C1 segment of cervical spinal cord (tissue), 14 donors: ENCODE measurements around the gene FAM124A.
A peak's percentile ranks its signal among the peaks of the same experiment; 100 is the strongest.

Experiments
- DNase-seq, 14 donors: peaks; one replicate each; lab custom pipeline; 2025; lab: John Stamatoyannopoulos, UW

FAM124A gene

DNA sequence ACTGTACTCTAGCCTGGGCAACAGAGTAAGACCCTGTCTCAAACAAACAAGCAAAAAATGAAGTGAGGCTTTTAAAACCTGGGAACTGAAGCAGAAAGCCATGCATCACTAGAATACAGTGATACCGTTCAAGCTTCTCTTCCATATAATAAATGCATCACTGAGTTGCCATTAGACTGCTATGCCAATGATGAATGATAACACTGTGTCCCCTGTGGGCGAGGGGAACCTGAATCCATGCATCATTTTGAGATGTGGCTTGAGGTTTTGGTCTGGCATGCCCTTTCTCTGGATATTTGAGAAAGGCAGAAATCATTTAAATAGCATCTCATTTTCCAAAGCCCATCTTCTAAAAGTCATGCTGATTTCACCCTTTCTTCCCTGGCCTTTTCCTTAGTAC, 1.5 kb upstream of the FAM124A start:
- DNase-seq, result no peak

- DNase-seq, result no peak
Observed at GRCh38 chr13:51221108-51221507, 1.1 kb upstream of the FAM124A start.

- DNase-seq, result no peak
Observed at GRCh38 chr13:51221674-51222036, 543 bp upstream of the FAM124A start.

DNA sequence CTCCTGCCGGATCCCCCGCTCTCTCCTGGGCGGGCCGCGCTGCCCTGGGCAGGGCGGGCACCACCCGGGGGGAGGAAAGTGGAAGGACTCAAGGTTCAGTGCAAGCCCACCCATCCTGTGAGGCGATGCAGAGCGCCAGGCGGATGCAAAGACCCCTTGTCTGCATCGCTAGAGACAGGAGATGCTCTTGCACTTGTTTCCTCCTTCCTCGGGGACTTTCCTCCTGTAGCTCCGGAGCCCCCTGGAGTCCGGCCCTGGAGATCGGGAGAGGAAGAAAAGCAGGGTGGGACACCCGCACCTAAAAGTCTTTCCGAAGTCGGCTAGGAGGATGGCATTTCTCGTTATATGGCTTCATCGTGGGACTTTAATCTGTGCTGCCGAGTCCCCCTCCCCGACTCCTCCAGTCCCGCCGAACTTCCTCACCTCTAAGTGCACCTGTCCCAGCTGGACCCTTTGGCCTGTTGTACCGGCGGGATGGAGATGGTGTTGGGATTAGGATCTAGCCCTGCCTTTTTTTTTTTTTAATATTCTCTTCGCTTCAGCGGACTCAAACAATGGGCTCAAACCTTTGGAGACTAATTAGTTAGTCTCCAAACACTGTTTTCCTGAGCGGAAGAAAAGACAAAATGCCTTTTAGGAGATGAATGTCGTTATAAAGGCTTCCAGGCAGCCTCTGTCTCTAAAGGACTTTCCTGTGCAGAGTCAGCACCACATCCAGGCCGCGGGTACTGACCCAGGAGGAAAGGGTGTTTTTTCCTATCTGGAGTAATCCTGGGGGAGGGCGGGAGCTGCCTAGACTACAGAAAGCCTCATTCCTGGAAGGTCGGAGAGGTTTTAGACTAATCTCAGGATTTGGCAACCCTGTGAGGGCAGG, 725 bp downstream of the FAM124A start:
- DNase-seq, result peak in 6 of 14 donors; percentile 46 to 65 (median 52)

GRCh38 chr13:51223560-51224270, 1.5 kb downstream of the FAM124A start:
- peak in 6 of 14 donors; percentile 20 to 75 (median 32) for DNase-seq

- no peak for DNase-seq
Observed at GRCh38 chr13:51225029-51225428, 2.8 kb downstream of the FAM124A start.

- DNase-seq, result no peak
Observed at GRCh38 chr13:51227404-51227803, 5.2 kb downstream of the FAM124A start.

DNA sequence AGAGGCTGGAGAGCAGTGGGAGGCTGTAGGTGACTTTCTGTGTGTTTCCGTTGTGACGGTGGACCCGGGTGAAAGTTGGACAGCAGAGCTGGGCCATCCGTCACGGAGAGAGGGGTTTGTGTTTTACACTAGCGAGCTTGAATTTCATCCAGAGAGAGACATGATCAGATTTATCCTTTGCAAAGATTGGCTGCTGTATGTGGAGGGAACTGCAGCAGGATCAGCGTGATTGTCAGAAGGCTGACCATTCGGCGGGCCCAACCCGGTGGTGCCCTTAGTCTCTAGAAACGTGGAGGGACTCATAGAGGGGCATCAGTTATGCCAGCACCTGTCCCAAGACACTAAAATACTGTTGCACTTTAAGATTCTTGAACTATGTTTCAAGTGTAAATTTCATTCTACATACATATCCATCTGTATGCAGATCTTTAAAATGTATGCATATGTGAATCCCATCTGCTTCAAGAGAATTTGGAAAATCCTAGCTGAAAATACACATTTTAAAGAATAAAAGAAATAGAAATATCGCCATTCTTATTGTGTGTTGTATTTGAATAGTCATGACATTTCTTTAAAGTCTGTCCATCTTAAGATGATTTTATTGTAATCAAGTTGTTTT, 7.0 kb downstream of the FAM124A start:
- no peak for DNase-seq

DNA sequence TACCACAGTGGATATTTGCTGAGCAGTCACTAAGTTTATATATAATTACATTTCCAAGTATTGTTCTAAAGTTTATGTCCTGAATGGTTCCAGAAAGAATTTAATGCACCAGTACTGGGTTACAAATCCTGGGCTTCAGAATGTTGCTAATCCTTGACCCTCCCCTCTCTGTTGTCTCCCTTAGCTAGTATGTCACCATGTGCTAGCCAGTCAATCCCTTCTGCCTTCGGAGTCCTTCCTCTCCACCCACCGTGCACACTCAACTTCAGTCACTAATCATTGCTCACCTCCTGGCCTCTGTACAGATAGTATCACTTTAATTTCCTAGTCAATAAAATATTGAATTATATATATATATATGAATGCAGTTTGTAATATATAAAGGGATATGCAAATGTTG, 7.5 kb downstream of the FAM124A start:
- DNase-seq, result no peak

DNA sequence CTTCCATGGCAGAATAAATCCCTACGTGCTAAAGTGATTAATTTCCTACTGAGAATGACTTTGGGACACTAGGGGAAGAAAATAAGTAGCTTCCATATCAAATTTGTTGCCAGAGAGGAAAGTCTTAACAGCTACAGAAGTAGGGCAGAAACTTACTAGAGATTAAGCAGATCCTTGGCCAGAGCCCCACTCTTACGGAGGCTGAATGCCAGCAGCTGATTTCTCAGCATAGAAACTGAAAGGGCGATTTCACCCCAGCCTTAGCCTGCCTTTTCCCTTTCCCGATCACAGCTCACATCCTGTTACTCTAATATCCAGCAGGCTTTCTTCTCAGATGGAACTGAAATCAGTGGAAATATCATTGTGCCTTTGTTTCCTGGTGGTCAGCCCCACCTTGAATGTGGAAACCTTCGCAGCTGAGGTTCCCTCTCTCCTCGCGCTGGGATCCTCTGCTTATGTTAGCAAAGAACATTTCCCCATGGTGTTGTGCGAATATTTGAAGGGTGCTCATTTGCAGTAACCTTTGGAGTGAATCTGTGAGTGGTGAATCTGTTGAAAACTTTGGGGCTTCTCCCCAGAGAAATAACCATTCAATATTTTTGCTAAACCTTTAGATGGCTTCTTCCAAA, 8.4 kb downstream of the FAM124A start:
- peak in 5 of 14 donors; percentile 26 to 54 (median 37) for DNase-seq

DNA sequence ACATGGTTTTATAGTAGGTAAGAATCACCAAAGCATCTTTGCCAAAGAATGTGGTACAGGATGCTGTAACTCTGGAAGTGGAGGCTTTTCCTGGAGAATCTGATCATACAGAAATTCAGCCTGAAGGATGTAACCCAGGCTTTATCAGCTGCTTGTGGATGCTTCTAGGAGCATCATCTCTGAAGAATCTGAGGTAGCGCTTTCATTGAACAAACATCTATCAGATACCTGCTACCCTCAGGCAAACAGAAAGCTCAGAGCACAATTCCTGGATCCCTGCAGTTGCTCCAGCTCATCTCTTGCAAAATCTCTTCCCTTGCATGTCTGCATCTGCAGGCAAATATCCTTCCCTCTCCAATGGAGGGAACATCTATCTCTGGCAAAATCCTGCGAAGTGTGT, 9.3 kb downstream of the FAM124A start:
- no peak for DNase-seq

GRCh38 chr13:51232328-51232727, 10.1 kb downstream of the FAM124A start:
- no peak for DNase-seq

- no peak for DNase-seq
Observed at GRCh38 chr13:51233117-51233826, 11.1 kb downstream of the FAM124A start.

- no peak for DNase-seq
Observed at GRCh38 chr13:51234676-51235075, 12.5 kb downstream of the FAM124A start.

- DNase-seq, result no peak
Observed at GRCh38 chr13:51235186-51235585, 13.0 kb downstream of the FAM124A start.

- DNase-seq, result no peak
Observed at GRCh38 chr13:51235756-51236490, 13.7 kb downstream of the FAM124A start.

DNA sequence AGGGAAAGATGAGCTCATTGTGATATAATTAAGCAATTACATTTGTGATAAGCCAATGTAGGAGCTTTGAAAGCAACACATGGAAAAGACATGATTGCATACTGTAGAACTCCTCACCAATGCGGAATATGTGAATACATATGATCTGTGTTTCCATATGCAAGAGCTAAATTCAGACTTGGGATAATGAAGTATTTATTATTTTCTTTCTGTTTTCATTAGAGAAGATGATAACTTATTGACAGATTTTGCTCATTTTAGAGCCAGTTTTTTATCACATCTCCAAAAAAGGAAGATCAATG, 14.2 kb downstream of the FAM124A start:
- no peak for DNase-seq

- no peak for DNase-seq
Observed at GRCh38 chr13:51237386-51237785, 15.2 kb downstream of the FAM124A start.

DNA sequence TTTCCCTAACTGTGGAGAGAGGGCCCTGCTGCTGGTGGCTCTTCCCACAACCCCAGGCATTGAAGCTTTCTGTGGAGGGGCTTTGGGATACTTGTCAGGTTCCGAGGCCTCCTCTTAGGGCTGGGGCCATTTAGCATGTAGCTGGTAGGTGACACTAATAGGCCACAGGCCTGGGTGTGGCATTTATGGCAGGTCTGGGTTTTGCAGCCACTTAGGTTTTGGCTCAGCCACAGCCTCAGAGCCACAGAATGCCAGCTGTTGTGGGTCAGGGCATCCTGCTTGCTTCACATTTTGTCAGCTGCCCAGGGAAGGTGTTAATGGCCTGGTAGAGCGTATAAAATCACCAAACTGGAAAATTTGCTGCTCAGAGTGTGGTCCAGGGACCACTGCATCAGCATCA, 15.7 kb downstream of the FAM124A start:
- DNase-seq, result no peak

DNA sequence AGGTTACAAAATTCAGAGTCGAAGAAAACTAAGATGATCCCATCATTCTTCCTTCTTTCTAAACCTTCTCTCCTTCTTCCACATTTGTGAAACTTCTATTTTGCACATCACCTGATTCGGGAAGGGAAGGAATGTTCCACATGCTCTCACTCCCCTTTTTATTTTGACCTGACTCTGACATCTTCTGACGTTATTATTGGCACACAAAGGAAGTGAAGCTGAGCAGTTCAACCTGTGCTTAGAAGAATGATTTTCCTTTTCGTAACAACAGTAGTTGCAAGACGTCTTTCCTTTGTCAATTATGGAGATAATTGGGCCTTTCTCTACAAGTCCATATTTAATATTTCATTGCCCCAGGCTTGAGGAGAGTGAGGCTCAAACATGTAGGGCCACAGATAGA, 18.0 kb downstream of the FAM124A start:
- no peak for DNase-seq

- peak in 1 of 14 donors; percentile 8 for DNase-seq
Observed at GRCh38 chr13:51240958-51241357, 18.8 kb downstream of the FAM124A start.
